ENCODE results near the gene TLNRD1.

DNA sequence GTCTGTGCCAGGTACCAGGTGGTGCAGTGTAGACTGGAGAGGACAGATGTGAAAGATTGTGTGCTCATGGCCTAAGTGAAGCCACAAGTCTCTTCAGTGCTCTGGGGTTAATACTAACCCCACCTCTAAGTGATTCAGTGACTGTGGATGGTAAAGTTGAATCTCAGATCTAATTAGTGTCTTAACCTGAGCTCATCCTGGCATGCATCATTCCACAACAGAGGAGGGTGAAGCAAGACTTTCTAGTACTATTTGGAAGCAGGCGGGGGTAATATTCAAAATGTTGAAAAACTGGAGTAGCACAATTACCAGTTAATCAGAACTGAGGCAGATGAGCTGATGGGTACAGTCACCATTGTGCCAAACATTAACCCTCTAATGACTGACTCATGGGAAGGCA lies 8.3 kb upstream of the TLNRD1 start:
- TF ChIP-seq CTCF (IDR thresholded peaks at IDR 0.05; ENCODE audit: insufficient read depth, low read length, poor library complexity, severe bottlenecking), result no peak
- TF ChIP-seq EZH2phosphoT487 (conservative IDR thresholded peaks at IDR 0.05; ENCODE audit: low read length), result no peak
